Measurements from ENCODE around the gene NET1. TPM values are rescaled to one million over a fixed set of nuclear protein-coding genes. Genes with fewer than 3 reads are reported as not detected.

The NET1 gene
- total RNA-seq, 1 experiment from 2014 or later = 154 TPM

- Mint-ChIP-seq H3K9me3 (ENCODE audit: low read depth, unreplicated experiment) (peaks cover 2% of the 10 kb centered on the region), H3K27me3 (ENCODE audit: unreplicated experiment) (no peaks in the 10 kb centered on the region), H3K27ac (ENCODE audit: unreplicated experiment) (peak overlapping the region; percentile 53), H3K4me3 (ENCODE audit: low read depth, unreplicated experiment) (no peak overlapping the region), H3K36me3 (ENCODE audit: insufficient read depth, unreplicated experiment) (no peaks in the 10 kb centered on the region), H3K4me1 (ENCODE audit: low read depth, unreplicated experiment) (no peaks in the 10 kb centered on the region)
- CTCF ChIA-PET = interaction anchor here (0.7 kb wide), 1 partner anchor 10 kb away, joined by 3 read pairs; no protein-coding TSS in a partner anchor
- intact Hi-C loops (cut with micrococcal nuclease; ENCODE audit: unreplicated experiment) = no loop called here
- BruUV-seq (replicated peaks) = no TSS peak
- TF ChIP-seq CTCF (IDR thresholded peaks at IDR 0.05; ENCODE audit: unreplicated experiment) = no peak
- DNase-seq = no peak
These were observed 448 bp upstream of the NET1 start for GRCh38 chr10:5411941-5412276.

GRCh38 chr10:5413012-5413938, 918 bp downstream of the NET1 start:
- BruUV-seq (replicated peaks) = TSS peak; percentile 44
- CTCF ChIA-PET = interaction anchor here (0.5 kb wide), 1 partner anchor 305 kb away, joined by 7 read pairs; no protein-coding TSS in a partner anchor
- DNase-seq = peak; percentile 25
- Mint-ChIP-seq H3K9me3 (ENCODE audit: low read depth, unreplicated experiment) (peaks cover 8% of the 10 kb centered on the region), H3K27me3 (ENCODE audit: unreplicated experiment) (no peaks in the 10 kb centered on the region), H3K27ac (ENCODE audit: unreplicated experiment) (no peak overlapping the region), H3K36me3 (ENCODE audit: insufficient read depth, unreplicated experiment) (no peaks in the 10 kb centered on the region), H3K4me1 (ENCODE audit: low read depth, unreplicated experiment) (no peaks in the 10 kb centered on the region), H3K4me3 (ENCODE audit: low read depth, unreplicated experiment) (no peak overlapping the region)
- intact Hi-C loops (cut with micrococcal nuclease; ENCODE audit: unreplicated experiment) = no loop called here
- TF ChIP-seq CTCF (IDR thresholded peaks at IDR 0.05; ENCODE audit: unreplicated experiment) = no peak

GRCh38 chr10:5416981-5417380, 4.6 kb downstream of the NET1 start:
- Mint-ChIP-seq H3K4me3 (ENCODE audit: low read depth, unreplicated experiment) (no peak overlapping the region), H3K9me3 (ENCODE audit: low read depth, unreplicated experiment) (peaks cover 13% of the 10 kb centered on the region), H3K36me3 (ENCODE audit: insufficient read depth, unreplicated experiment) (no peaks in the 10 kb centered on the region), H3K27me3 (ENCODE audit: unreplicated experiment) (no peaks in the 10 kb centered on the region), H3K4me1 (ENCODE audit: low read depth, unreplicated experiment) (no peaks in the 10 kb centered on the region), H3K27ac (ENCODE audit: unreplicated experiment) (no peak overlapping the region)
- no peak for TF ChIP-seq CTCF (IDR thresholded peaks at IDR 0.05; ENCODE audit: unreplicated experiment)
- DNase-seq = no peak
- CTCF ChIA-PET = no interaction called here
- intact Hi-C loops (cut with micrococcal nuclease; ENCODE audit: unreplicated experiment) = no loop called here
- BruUV-seq (replicated peaks) = no TSS peak

GRCh38 chr10:5418584-5418983, 6.2 kb downstream of the NET1 start:
- BruUV-seq (replicated peaks) = no TSS peak
- no peaks in the 10 kb centered on the region for H3K27me3 Mint-ChIP-seq (ENCODE audit: unreplicated experiment)

More at GRCh38 chr10:5418584-5418983, 6.2 kb downstream of the NET1 start:
- H3K4me3 Mint-ChIP-seq (ENCODE audit: low read depth, unreplicated experiment) = no peak overlapping the region
- H3K9me3 Mint-ChIP-seq (ENCODE audit: low read depth, unreplicated experiment) = peaks cover 13% of the 10 kb centered on the region
- H3K27ac Mint-ChIP-seq (ENCODE audit: unreplicated experiment) = no peak overlapping the region
- CTCF ChIA-PET = no interaction called here
- H3K36me3 Mint-ChIP-seq (ENCODE audit: insufficient read depth, unreplicated experiment) = no peaks in the 10 kb centered on the region
- no peak for TF ChIP-seq CTCF (IDR thresholded peaks at IDR 0.05; ENCODE audit: unreplicated experiment)
- no peak for DNase-seq
- H3K4me1 Mint-ChIP-seq (ENCODE audit: low read depth, unreplicated experiment) = no peaks in the 10 kb centered on the region
- intact Hi-C loops (cut with micrococcal nuclease; ENCODE audit: unreplicated experiment) = no loop called here

All from Calu3 (cell line).